ENCODE measurements around the gene DPP6. TPM values are rescaled to one million over a fixed set of nuclear protein-coding genes. Genes with fewer than 3 reads are reported as not detected.

DPP6 gene
- total RNA-seq, 4 donors from 2014 or later: 0.30 to 11.8 (median 10.7) TPM

DNA sequence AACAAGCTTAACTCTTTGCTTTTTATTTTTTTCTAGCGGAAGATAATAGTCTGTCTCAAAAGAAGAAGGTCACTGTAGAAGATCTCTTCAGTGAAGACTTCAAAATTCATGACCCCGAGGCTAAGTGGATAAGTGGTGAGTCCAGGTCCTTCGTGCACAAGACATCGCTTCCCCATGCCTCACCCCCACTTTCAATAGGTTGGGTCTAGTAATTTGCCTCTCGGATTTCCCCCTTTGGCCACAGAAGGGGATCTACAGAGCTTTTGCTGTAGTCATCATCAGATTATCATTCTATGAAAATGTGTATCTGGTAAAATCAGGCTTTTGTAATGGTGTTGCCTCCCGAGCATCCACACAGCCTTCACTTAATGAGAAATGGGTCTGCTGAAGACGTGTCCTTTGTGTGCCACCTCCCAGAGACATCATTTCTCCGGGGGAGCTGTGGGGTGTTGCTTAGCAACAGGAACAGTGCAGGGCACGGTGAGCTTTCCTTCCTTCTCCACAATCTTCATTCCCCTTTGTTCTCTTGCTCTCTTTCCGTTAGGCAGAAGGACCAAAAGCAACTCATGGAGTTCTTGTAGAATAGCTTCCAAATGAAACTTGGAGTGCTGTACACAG lies 422.8 kb downstream of the DPP6 start:
- no peak for DNase-seq (ENCODE audit: low spot score in 2 of 2)

DNA sequence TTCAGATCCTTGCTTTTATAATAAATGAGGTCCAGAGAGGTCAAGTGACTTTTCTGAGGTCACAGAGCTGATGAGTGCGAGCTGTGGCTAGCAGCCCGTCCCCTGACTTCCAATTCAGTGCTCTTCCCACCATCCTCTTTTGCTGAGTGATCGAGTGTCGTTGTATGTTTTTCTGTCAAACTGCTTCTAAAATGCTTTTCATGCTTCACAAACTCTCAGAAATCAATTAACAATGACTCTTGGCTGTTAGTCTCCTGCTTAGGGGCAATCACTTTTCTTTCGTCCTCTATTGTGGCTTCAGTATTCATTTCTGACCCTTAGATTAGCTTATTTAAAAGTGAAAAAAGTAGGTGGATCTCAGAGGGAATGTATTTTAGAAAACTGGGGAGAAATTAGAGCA lies 423.7 kb downstream of the DPP6 start:
- TF ChIP-seq POLR2A (IDR thresholded peaks at IDR 0.05) (no peak), POLR2AphosphoS5 (IDR thresholded peaks at IDR 0.05) (no peak), EP300 (IDR thresholded peaks at IDR 0.05) (no peak)
- TF ChIP-seq, protein P1, sequence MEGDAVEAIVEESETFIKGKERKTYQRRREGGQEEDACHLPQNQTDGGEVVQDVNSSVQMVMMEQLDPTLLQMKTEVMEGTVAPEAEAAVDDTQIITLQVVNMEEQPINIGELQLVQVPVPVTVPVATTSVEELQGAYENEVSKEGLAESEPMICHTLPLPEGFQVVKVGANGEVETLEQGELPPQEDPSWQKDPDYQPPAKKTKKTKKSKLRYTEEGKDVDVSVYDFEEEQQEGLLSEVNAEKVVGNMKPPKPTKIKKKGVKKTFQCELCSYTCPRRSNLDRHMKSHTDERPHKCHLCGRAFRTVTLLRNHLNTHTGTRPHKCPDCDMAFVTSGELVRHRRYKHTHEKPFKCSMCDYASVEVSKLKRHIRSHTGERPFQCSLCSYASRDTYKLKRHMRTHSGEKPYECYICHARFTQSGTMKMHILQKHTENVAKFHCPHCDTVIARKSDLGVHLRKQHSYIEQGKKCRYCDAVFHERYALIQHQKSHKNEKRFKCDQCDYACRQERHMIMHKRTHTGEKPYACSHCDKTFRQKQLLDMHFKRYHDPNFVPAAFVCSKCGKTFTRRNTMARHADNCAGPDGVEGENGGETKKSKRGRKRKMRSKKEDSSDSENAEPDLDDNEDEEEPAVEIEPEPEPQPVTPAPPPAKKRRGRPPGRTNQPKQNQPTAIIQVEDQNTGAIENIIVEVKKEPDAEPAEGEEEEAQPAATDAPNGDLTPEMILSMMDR (IDR thresholded peaks at IDR 0.05): no peak
- WGBS: 82% methylated on average over 5 of the region's 5 CpGs
- no peak for DNase-seq (ENCODE audit: low spot score in 2 of 2)
- no peaks in the 10 kb centered on the region for H3K9me3 ChIP-seq
- H3K27me3 ChIP-seq: no peaks in the 10 kb centered on the region
- no peaks in the 10 kb centered on the region for H3K4me1 ChIP-seq
- H3K27ac ChIP-seq: no peak overlapping the region
- H3K4me3 ChIP-seq: no peak overlapping the region
- no peaks in the 10 kb centered on the region for H3K36me3 ChIP-seq

More for the DNA sequence above, 422.8 kb downstream of the DPP6 start:
- H3K27me3 ChIP-seq: no peaks in the 10 kb centered on the region
- H3K9me3 ChIP-seq: no peaks in the 10 kb centered on the region
- H3K27ac ChIP-seq: no peak overlapping the region
- H3K36me3 ChIP-seq: no peaks in the 10 kb centered on the region
- TF ChIP-seq POLR2AphosphoS5 (IDR thresholded peaks at IDR 0.05) (no peak), EP300 (IDR thresholded peaks at IDR 0.05) (no peak), POLR2A (IDR thresholded peaks at IDR 0.05) (no peak)
- TF ChIP-seq, protein P1 (IDR thresholded peaks at IDR 0.05): no peak
- H3K4me3 ChIP-seq: no peak overlapping the region
- H3K4me1 ChIP-seq: no peaks in the 10 kb centered on the region
- 63% methylated on average over 10 of the region's 10 CpGs for WGBS

DNA sequence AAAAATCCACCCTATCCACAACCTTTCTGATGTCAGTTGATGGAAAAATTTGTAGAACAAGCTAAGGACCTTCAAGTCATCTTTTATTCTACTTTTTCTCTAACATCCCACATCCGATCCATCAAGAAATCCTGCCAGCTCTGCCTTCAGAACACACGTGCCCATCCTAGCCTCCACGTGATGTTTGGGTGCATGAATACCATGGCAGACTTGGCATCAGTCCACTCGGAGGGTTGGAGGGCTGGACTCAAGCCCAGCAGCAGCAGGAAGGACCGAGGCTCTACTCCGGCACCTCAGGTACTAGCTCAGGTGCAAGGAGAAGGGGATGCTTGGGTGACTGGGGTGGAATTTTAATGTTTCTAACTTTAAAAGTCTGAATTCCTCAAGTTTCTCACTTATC lies 428.6 kb downstream of the DPP6 start:
- no peaks in the 10 kb centered on the region for H3K36me3 ChIP-seq
- WGBS: 69% methylated on average over 6 of the region's 6 CpGs
- TF ChIP-seq, protein P1 (IDR thresholded peaks at IDR 0.05): no peak
- no peak for TF ChIP-seq POLR2AphosphoS5 (IDR thresholded peaks at IDR 0.05)
- no peak for TF ChIP-seq POLR2A (IDR thresholded peaks at IDR 0.05)
- TF ChIP-seq EP300 (IDR thresholded peaks at IDR 0.05): no peak

DNA sequence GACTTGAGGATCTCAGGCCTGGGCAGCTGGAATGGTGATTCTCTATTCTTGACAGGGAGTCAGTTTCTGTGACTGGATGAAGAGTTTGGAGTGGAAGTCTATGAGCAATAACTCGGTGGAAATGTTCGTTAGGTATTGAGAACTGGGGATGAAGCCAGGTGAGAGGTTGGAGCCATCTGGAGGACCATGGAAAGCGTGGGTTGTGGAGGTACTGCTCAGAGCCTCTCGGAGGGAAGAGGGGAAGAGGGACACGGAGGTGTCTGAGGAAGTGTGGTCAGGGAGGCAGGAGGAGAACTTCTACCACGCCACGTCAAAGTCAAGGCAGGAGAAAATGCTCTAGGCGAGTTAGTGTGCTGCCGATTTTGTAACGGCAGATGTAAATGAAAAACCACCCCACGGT lies 430.7 kb downstream of the DPP6 start:
- DNase-seq (ENCODE audit: low spot score in 2 of 2): no peak
- Histone ChIP-seq H3K27me3 (no peaks in the 10 kb centered on the region), H3K4me1 (no peaks in the 10 kb centered on the region), H3K9me3 (no peaks in the 10 kb centered on the region), H3K36me3 (no peaks in the 10 kb centered on the region), H3K27ac (no peak overlapping the region), H3K4me3 (no peak overlapping the region)
- 87% methylated on average over 11 of the region's 11 CpGs for WGBS
- TF ChIP-seq, protein P1 (IDR thresholded peaks at IDR 0.05): no peak
- TF ChIP-seq EP300 (IDR thresholded peaks at IDR 0.05): no peak
- no peak for TF ChIP-seq POLR2AphosphoS5 (IDR thresholded peaks at IDR 0.05)
- no peak for TF ChIP-seq POLR2A (IDR thresholded peaks at IDR 0.05)

More for the DNA sequence above, 428.6 kb downstream of the DPP6 start:
- no peak overlapping the region for H3K27ac ChIP-seq
- no peak overlapping the region for H3K4me3 ChIP-seq
- no peaks in the 10 kb centered on the region for H3K4me1 ChIP-seq
- DNase-seq (ENCODE audit: low spot score in 2 of 2): no peak
- H3K27me3 ChIP-seq: no peaks in the 10 kb centered on the region
- no peaks in the 10 kb centered on the region for H3K9me3 ChIP-seq

DNA sequence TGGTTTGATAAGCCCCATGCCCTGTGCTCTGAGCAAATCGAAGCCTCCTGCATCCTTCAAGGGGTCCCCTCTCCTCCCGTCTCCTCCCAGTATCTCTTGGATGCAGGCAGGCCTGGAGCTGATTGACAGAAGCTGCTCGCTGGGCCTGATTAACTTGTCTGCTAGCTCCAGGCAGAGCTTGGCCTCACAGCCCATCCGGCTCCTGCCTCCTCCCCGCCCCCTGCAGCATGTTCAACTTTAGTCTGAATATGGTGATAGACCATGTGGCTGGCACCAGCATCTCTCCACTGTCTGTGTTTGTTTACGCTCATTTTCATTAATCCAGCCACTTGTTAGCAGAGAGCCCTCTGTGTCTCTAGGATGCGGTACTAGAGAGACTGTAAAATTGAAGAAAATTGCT lies 432.2 kb downstream of the DPP6 start:
- Histone ChIP-seq H3K27ac (no peak overlapping the region), H3K9me3 (no peaks in the 10 kb centered on the region), H3K4me3 (no peak overlapping the region), H3K36me3 (no peaks in the 10 kb centered on the region), H3K27me3 (no peaks in the 10 kb centered on the region), H3K4me1 (no peaks in the 10 kb centered on the region)
- TF ChIP-seq, protein P1 (IDR thresholded peaks at IDR 0.05): no peak
- no peak for TF ChIP-seq POLR2A (IDR thresholded peaks at IDR 0.05)
- no peak for TF ChIP-seq POLR2AphosphoS5 (IDR thresholded peaks at IDR 0.05)
- no peak for TF ChIP-seq EP300 (IDR thresholded peaks at IDR 0.05)
- WGBS: 41% methylated on average over 7 of the region's 7 CpGs
- DNase-seq (ENCODE audit: low spot score in 2 of 2): no peak
